ENCODE results near the gene LRRC7. TPM values are rescaled to one million over a fixed set of nuclear protein-coding genes. Genes with fewer than 3 reads are reported as not detected.
A peak's percentile ranks its signal among the peaks of the same experiment; 100 is the strongest.

LRRC7 gene
- total RNA-seq, 6 experiments from 2014 or later = 0.09 to 0.33 (median 0.23) TPM

GRCh38 chr1:70079546-70079945 lies 511.8 kb downstream of the LRRC7 start:
- H3K4me3 Mint-ChIP-seq = no peak overlapping the region
- peaks cover 5% of the 10 kb centered on the region for H3K9me3 Mint-ChIP-seq
- H3K4me1 Mint-ChIP-seq (ENCODE audit: low read depth) = peaks cover 28% of the 10 kb centered on the region
- no peaks in the 10 kb centered on the region for H3K27me3 Mint-ChIP-seq (ENCODE audit: insufficient read depth)
- TF ChIP-seq CTCF (IDR thresholded peaks at IDR 0.05) = no peak
- no peak overlapping the region for H3K27ac Mint-ChIP-seq
- H3K36me3 Mint-ChIP-seq (ENCODE audit: low read depth) = peaks cover 9% of the 10 kb centered on the region; the same call in 1 of the 2 replicates
- DNase-seq = no peak

GRCh38 chr1:70083519-70083918 lies 515.8 kb downstream of the LRRC7 start:
- Mint-ChIP-seq H3K4me3 (no peak overlapping the region), H3K27ac (no peak overlapping the region), H3K9me3 (peaks cover 9% of the 10 kb centered on the region), H3K4me1 (ENCODE audit: low read depth) (peaks cover 21% of the 10 kb centered on the region), H3K27me3 (ENCODE audit: insufficient read depth) (no peaks in the 10 kb centered on the region), H3K36me3 (ENCODE audit: low read depth) (peaks cover 18% of the 10 kb centered on the region; the same call in 1 of the 2 replicates)
- DNase-seq = no peak
- no peak for TF ChIP-seq CTCF (IDR thresholded peaks at IDR 0.05)

GRCh38 chr1:70084314-70084915 lies 516.7 kb downstream of the LRRC7 start:
- no peaks in the 10 kb centered on the region for H3K27me3 Mint-ChIP-seq (ENCODE audit: insufficient read depth)

GRCh38 chr1:70085521-70085920 lies 517.8 kb downstream of the LRRC7 start:
- Mint-ChIP-seq H3K4me1 (ENCODE audit: low read depth) (peaks cover 40% of the 10 kb centered on the region), H3K27me3 (ENCODE audit: insufficient read depth) (no peaks in the 10 kb centered on the region), H3K9me3 (peaks cover 9% of the 10 kb centered on the region), H3K36me3 (ENCODE audit: low read depth) (peaks cover 18% of the 10 kb centered on the region; the same call in 1 of the 2 replicates), H3K4me3 (no peak overlapping the region), H3K27ac (no peak overlapping the region)
- TF ChIP-seq CTCF (IDR thresholded peaks at IDR 0.05) = no peak
- DNase-seq = no peak

More at GRCh38 chr1:70084314-70084915, 516.7 kb downstream of the LRRC7 start:
- TF ChIP-seq CTCF (IDR thresholded peaks at IDR 0.05) = no peak
- no peak overlapping the region for H3K27ac Mint-ChIP-seq
- peaks cover 29% of the 10 kb centered on the region for H3K4me1 Mint-ChIP-seq (ENCODE audit: low read depth)
- H3K9me3 Mint-ChIP-seq = peaks cover 9% of the 10 kb centered on the region
- peak; percentile 13 for DNase-seq
- no peak overlapping the region for H3K4me3 Mint-ChIP-seq
- H3K36me3 Mint-ChIP-seq (ENCODE audit: low read depth) = peaks cover 18% of the 10 kb centered on the region; the same call in 1 of the 2 replicates

DNA sequence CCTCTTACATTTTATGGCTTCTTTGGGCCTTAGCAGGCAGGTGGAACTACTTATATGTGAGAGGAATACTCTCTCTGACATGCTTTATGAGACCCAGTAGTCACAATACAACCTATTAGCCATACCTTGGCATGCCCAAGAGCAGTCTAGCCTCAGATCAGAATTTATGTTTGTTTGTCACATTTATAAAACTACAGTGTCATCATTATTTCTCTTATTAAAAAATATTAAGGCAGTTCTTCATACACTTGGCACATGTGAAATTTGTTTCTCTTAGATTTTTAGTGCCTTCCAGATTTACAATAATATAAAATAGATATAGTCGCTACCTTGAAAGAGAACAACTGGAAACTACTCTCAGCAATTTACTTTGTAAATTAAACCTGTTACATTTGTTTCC lies 519.2 kb downstream of the LRRC7 start:
- TF ChIP-seq CTCF (IDR thresholded peaks at IDR 0.05) = no peak
- Mint-ChIP-seq H3K27ac (no peak overlapping the region), H3K27me3 (ENCODE audit: insufficient read depth) (no peaks in the 10 kb centered on the region), H3K4me3 (no peak overlapping the region), H3K9me3 (peaks cover 9% of the 10 kb centered on the region), H3K36me3 (ENCODE audit: low read depth) (peaks cover 18% of the 10 kb centered on the region; the same call in 1 of the 2 replicates), H3K4me1 (ENCODE audit: low read depth) (peaks cover 54% of the 10 kb centered on the region)
- no peak for DNase-seq
